ENCODE results near the gene PPP1R8. TPM values are rescaled to one million over a fixed set of nuclear protein-coding genes. Genes with fewer than 3 reads are reported as not detected.

Gene PPP1R8
- total and polyA plus RNA-seq, 2 experiments from 2014 or later, result 13.2 to 47.1 TPM

DNA sequence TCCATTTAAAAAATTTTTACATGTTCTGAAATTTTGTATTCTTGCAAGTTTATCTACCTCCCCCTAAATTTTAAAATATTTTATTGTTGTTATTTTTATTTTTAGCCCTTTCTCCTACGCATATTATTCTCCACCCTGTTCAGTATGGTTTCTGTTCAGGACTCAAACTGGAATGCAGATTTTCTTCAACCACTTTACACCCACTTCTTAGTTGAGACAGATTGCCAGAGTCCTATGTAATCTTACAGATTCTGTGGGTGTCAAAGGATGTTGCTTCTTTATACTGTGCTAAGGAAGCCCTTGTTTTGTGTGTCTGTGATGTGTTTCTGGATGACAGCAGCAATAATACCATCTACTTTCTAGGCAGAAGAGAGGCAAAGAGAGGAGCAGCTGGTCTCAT is 20.7 kb upstream of the PPP1R8 start:
- H3K9me3 ChIP-seq (ENCODE audit: low read depth), result no peaks in the 10 kb centered on the region
- no peaks in the 10 kb centered on the region for H3K27me3 ChIP-seq
- no peak overlapping the region for H3K27ac ChIP-seq
- no peaks in the 10 kb centered on the region for H3K4me1 ChIP-seq (ENCODE audit: low read depth)
- TF ChIP-seq, protein P1, sequence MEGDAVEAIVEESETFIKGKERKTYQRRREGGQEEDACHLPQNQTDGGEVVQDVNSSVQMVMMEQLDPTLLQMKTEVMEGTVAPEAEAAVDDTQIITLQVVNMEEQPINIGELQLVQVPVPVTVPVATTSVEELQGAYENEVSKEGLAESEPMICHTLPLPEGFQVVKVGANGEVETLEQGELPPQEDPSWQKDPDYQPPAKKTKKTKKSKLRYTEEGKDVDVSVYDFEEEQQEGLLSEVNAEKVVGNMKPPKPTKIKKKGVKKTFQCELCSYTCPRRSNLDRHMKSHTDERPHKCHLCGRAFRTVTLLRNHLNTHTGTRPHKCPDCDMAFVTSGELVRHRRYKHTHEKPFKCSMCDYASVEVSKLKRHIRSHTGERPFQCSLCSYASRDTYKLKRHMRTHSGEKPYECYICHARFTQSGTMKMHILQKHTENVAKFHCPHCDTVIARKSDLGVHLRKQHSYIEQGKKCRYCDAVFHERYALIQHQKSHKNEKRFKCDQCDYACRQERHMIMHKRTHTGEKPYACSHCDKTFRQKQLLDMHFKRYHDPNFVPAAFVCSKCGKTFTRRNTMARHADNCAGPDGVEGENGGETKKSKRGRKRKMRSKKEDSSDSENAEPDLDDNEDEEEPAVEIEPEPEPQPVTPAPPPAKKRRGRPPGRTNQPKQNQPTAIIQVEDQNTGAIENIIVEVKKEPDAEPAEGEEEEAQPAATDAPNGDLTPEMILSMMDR (IDR thresholded peaks at IDR 0.05; ENCODE audit: low read depth, low read length), result no peak
- no peak overlapping the region for H3K4me3 ChIP-seq
- H3K36me3 ChIP-seq, result peaks cover 5% of the 10 kb centered on the region
- no peak for DNase-seq (ENCODE audit: low read depth in 1 of 2, low spot score in 1 of 2)

DNA sequence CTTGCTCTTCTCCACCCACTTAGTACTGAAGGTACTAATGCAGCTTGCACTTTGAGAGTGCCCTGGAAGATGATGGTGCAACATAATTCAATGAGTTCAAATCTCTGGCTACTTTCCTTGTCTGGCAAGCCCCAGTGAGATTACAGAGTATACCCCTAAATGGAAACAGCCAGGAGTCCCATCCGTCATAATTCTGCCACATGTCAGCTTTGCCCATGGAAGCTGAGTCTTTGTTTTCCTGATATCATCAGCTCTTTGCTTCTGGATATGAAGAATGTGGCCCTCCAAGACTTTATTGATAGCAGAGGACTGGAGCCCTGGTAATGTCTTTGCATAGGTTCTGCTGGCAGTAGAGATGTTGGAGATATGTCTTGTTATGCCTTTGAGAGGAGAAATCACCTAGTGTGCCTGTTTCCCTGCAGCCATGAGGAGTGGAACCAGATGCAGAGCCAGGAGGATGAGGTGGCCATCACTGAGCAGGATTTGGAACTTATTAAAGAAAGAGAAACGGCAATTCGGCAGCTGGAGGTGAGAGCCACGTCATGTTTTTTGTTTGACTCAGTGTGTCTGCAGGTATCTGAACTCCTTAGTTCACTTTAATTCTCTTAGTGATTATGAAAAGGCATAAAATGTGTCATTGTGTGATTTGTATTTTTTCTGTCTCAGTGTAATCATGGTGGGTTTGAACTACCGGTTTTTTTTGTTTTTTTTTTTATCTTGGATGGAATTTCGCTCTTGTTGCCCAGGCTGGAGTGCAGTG is 18.7 kb upstream of the PPP1R8 start:
- DNase-seq (ENCODE audit: low read depth in 1 of 2, low spot score in 1 of 2), result no peak
- TF ChIP-seq, protein P1 (IDR thresholded peaks at IDR 0.05; ENCODE audit: low read depth, low read length), result no peak
- H3K27me3 ChIP-seq, result no peaks in the 10 kb centered on the region
- H3K4me1 ChIP-seq (ENCODE audit: low read depth), result peaks cover 2% of the 10 kb centered on the region
- no peak overlapping the region for H3K27ac ChIP-seq
- H3K9me3 ChIP-seq (ENCODE audit: low read depth), result no peaks in the 10 kb centered on the region
- H3K36me3 ChIP-seq, result no peaks in the 10 kb centered on the region
- no peak overlapping the region for H3K4me3 ChIP-seq

DNA sequence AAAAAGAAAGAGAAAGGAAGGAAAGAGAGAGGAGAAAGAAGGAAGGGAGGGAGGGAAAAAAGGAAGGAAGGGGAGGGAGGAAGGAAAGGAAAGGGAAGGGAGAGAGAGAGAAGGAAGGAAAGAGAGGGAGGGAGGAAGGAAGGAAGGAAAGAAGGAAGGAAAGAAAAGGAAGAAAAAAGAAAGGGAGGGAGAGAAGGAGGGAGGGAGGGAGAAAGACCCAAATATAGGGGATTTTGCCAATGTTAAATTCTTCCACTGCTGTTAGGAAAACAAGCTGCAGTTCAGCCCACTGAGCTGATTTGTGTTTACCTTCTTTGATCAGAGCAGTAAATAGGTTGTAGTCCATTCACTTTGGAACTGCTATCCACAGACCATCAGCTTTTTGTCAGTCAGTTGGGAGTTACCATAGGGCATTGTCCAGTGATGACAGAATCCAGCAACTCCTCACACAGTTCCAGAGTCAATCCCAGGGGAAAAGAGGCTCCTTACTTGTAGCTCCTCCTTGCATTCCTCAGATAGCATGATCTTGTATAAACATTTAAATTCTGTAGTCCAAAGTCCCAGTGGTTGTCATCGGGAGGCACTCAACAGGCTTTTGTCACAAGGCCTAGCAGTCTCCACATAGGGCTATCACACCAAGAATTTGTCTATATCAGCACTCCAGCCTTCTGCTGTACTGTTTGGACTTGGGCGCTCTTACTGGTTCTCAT is 13.5 kb upstream of the PPP1R8 start:
- peak; percentile 55 to 79 for DNase-seq (ENCODE audit: low read depth in 1 of 2, low spot score in 1 of 2)
- no peaks in the 10 kb centered on the region for H3K27me3 ChIP-seq
- H3K27ac ChIP-seq, result peak overlapping the region; percentile 65

DNA sequence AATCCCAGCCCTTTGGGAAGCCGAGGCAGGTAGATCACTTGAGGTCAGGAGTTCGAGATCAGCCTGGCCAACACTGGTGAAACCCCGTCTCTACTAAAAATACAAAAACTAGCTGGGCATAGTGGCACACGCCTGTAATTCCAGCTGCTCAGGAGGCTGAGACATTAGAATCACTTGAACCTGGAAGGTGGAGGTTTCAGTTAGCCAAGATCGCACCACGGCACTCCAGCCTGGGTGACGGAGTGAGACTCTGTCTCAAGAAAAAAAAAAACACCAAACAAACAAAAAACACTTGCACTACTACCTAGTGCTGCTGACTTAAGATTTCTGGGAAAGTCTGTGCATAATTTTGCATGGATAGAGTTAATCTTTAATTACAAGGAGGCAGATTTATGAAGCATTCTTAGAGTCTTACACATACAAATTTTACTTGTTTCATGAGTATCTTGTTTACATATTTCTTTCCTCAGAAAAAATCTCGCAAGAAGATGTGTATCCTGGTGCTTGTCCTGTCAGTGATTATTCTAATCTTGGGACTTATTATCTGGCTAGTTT is 8.7 kb upstream of the PPP1R8 start:
- peaks cover 16% of the 10 kb centered on the region for H3K36me3 ChIP-seq
- H3K27me3 ChIP-seq, result no peaks in the 10 kb centered on the region
- DNase-seq (ENCODE audit: low read depth in 1 of 2, low spot score in 1 of 2), result no peak
- TF ChIP-seq, protein P1 (IDR thresholded peaks at IDR 0.05; ENCODE audit: low read depth, low read length), result no peak
- H3K4me1 ChIP-seq (ENCODE audit: low read depth), result peaks cover 11% of the 10 kb centered on the region
- no peaks in the 10 kb centered on the region for H3K9me3 ChIP-seq (ENCODE audit: low read depth)
- H3K4me3 ChIP-seq, result no peak overlapping the region
- H3K27ac ChIP-seq, result no peak overlapping the region

More for the DNA sequence above, 13.5 kb upstream of the PPP1R8 start:
- TF ChIP-seq, protein P1 (IDR thresholded peaks at IDR 0.05; ENCODE audit: low read depth, low read length), result no peak
- no peak overlapping the region for H3K4me3 ChIP-seq
- H3K36me3 ChIP-seq, result peaks cover 8% of the 10 kb centered on the region
- peaks cover 12% of the 10 kb centered on the region for H3K4me1 ChIP-seq (ENCODE audit: low read depth)
- H3K9me3 ChIP-seq (ENCODE audit: low read depth), result no peaks in the 10 kb centered on the region

DNA sequence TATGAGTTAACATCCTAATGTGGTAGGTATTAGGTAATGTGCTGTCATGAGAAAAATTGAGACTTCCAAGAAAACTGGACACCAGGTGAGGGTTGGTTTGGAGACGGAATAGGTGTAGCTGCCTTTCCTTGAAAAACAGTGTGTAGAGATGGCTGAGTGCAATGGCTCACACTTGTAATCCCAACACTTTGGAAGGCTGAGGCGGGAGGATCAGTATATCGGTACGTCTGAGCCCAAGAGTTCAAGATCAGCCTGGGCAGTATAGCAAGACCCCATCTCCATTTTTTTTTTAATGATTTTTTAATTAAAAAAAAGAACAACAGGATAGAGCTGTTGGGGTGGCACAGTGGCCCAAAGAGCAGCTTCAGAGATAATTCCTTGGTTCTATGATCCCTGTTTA is 6.8 kb upstream of the PPP1R8 start:
- TF ChIP-seq, protein P1 (IDR thresholded peaks at IDR 0.05; ENCODE audit: low read depth, low read length), result no peak
- peaks cover 11% of the 10 kb centered on the region for H3K36me3 ChIP-seq
- H3K4me3 ChIP-seq, result no peak overlapping the region
- no peaks in the 10 kb centered on the region for H3K27me3 ChIP-seq
- DNase-seq (ENCODE audit: low read depth in 1 of 2, low spot score in 1 of 2), result no peak
- no peak overlapping the region for H3K27ac ChIP-seq
- no peaks in the 10 kb centered on the region for H3K4me1 ChIP-seq (ENCODE audit: low read depth)
- no peaks in the 10 kb centered on the region for H3K9me3 ChIP-seq (ENCODE audit: low read depth)

Data from cardiac muscle cell (in vitro differentiated cells and primary cell).